ENCODE measurements around the gene DNAH12. TPM values are rescaled to one million over a fixed set of nuclear protein-coding genes. Genes with fewer than 3 reads are reported as not detected.
A peak's percentile ranks its signal among the peaks of the same experiment; 100 is the strongest.

DNAH12 gene
- total and polyA plus RNA-seq, 2 experiments from 2014 or later, result not detected

- no peaks in the 10 kb centered on the region for H3K36me3 ChIP-seq (ENCODE audit: insufficient read depth)
- no peaks in the 10 kb centered on the region for H3K36me3 Mint-ChIP-seq (ENCODE audit: low read depth)
- H3K27ac ChIP-seq (ENCODE audit: low read depth), result no peak overlapping the region
- no peaks in the 10 kb centered on the region for H3K9me3 Mint-ChIP-seq
- H2AFZ ChIP-seq, result peak overlapping the region; percentile 84
- H3K27ac Mint-ChIP-seq, result no peak overlapping the region
- no peaks in the 10 kb centered on the region for H3K9me2 ChIP-seq (ENCODE audit: insufficient read depth)
- TF ChIP-seq NANOG (IDR thresholded peaks at IDR 0.05; ENCODE audit: borderline replicate concordance), result no peak
- TF ChIP-seq, protein P1, sequence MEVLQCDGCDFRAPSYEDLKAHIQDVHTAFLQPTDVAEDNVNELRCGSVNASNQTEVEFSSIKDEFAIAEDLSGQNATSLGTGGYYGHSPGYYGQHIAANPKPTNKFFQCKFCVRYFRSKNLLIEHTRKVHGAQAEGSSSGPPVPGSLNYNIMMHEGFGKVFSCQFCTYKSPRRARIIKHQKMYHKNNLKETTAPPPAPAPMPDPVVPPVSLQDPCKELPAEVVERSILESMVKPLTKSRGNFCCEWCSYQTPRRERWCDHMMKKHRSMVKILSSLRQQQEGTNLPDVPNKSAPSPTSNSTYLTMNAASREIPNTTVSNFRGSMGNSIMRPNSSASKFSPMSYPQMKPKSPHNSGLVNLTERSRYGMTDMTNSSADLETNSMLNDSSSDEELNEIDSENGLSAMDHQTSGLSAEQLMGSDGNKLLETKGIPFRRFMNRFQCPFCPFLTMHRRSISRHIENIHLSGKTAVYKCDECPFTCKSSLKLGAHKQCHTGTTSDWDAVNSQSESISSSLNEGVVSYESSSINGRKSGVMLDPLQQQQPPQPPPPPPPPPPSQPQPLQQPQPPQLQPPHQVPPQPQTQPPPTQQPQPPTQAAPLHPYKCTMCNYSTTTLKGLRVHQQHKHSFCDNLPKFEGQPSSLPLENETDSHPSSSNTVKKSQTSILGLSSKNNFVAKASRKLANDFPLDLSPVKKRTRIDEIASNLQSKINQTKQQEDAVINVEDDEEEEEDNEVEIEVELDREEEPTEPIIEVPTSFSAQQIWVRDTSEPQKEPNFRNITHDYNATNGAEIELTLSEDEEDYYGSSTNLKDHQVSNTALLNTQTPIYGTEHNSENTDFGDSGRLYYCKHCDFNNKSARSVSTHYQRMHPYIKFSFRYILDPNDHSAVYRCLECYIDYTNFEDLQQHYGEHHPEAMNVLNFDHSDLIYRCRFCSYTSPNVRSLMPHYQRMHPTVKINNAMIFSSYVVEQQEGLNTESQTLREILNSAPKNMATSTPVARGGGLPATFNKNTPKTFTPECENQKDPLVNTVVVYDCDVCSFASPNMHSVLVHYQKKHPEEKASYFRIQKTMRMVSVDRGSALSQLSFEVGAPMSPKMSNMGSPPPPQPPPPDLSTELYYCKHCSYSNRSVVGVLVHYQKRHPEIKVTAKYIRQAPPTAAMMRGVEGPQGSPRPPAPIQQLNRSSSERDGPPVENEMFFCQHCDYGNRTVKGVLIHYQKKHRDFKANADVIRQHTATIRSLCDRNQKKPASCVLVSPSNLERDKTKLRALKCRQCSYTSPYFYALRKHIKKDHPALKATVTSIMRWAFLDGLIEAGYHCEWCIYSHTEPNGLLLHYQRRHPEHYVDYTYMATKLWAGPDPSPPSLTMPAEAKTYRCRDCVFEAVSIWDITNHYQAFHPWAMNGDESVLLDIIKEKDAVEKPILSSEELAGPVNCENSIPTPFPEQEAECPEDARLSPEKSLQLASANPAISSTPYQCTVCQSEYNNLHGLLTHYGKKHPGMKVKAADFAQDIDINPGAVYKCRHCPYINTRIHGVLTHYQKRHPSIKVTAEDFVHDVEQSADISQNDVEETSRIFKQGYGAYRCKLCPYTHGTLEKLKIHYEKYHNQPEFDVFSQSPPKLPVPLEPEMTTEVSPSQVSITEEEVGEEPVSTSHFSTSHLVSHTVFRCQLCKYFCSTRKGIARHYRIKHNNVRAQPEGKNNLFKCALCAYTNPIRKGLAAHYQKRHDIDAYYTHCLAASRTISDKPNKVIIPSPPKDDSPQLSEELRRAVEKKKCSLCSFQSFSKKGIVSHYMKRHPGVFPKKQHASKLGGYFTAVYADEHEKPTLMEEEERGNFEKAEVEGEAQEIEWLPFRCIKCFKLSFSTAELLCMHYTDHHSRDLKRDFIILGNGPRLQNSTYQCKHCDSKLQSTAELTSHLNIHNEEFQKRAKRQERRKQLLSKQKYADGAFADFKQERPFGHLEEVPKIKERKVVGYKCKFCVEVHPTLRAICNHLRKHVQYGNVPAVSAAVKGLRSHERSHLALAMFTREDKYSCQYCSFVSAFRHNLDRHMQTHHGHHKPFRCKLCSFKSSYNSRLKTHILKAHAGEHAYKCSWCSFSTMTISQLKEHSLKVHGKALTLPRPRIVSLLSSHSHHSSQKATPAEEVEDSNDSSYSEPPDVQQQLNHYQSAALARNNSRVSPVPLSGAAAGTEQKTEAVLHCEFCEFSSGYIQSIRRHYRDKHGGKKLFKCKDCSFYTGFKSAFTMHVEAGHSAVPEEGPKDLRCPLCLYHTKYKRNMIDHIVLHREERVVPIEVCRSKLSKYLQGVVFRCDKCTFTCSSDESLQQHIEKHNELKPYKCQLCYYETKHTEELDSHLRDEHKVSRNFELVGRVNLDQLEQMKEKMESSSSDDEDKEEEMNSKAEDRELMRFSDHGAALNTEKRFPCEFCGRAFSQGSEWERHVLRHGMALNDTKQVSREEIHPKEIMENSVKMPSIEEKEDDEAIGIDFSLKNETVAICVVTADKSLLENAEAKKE (CRISPR knock-in tag; IDR thresholded peaks at IDR 0.05), result no peak
- no peak for TF ChIP-seq STAT1 (IDR thresholded peaks at IDR 0.05; ENCODE audit: unreplicated experiment)
- no peak for TF ChIP-seq JUNB (IDR thresholded peaks at IDR 0.05; ENCODE audit: unreplicated experiment)
- H3K4me3 Mint-ChIP-seq, result no peak overlapping the region
- H3K27me3 Mint-ChIP-seq (ENCODE audit: insufficient read depth, low read depth, poor library complexity), result no peaks in the 10 kb centered on the region
- peaks cover 3% of the 10 kb centered on the region; the same call in 1 of the 2 replicates for H3K4me1 ChIP-seq (ENCODE audit: insufficient read depth)
- ATAC-seq (no peak), DNase-seq (ENCODE audit: low spot score) (no peak)
- peaks cover 8% of the 10 kb centered on the region; the same call in 2 of the 3 replicates for H3K4me1 Mint-ChIP-seq
- H3K4me3 ChIP-seq, result no peak overlapping the region
- no peaks in the 10 kb centered on the region for H3K79me2 ChIP-seq (replicated peaks; ENCODE audit: insufficient read depth)
- H3K4me2 ChIP-seq, result no peak overlapping the region
- no peaks in the 10 kb centered on the region for H3F3A ChIP-seq (replicated peaks; ENCODE audit: low read depth)
- H4K20me1 ChIP-seq (replicated peaks; ENCODE audit: insufficient read depth), result no peaks in the 10 kb centered on the region
- no peaks in the 10 kb centered on the region for H3K27me3 ChIP-seq (ENCODE audit: insufficient read depth)
These were observed 160.7 kb downstream of the DNAH12 start for GRCh38 chr3:57383406-57383805.

DNA sequence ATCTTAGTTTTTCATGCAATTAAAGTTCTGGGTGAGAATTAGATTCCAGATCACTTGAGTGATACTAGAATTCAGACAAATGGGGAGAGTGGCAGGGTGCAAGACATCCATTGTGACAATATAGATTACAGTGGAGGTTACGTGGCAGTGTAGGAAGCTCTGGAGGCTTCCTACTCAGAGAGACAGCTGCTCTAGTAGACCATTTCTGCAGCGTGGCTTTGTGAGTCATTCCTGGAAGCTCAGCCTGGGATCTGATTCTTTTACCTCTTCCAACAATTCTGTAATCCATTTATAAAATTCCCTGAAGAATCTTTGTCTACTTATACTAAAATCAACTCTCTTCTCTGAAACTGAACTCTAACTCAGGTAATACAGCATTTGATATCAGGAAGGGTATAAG lies 161.2 kb downstream of the DNAH12 start:
- Histone ChIP-seq H3K4me1 (ENCODE audit: insufficient read depth) (peaks cover 6% of the 10 kb centered on the region), H3K27me3 (ENCODE audit: insufficient read depth) (no peaks in the 10 kb centered on the region), H3K9me2 (ENCODE audit: insufficient read depth) (no peaks in the 10 kb centered on the region), H3K79me2 (replicated peaks; ENCODE audit: insufficient read depth) (no peaks in the 10 kb centered on the region), H3K36me3 (ENCODE audit: insufficient read depth) (no peaks in the 10 kb centered on the region), H2AFZ (peak overlapping the region; percentile 84), H3K4me2 (no peak overlapping the region), H3K27ac (ENCODE audit: low read depth) (no peak overlapping the region), H3F3A (replicated peaks; ENCODE audit: low read depth) (no peaks in the 10 kb centered on the region), H3K4me3 (no peak overlapping the region), H4K20me1 (replicated peaks; ENCODE audit: insufficient read depth) (no peaks in the 10 kb centered on the region)
- H3K36me3 Mint-ChIP-seq (ENCODE audit: low read depth), result no peaks in the 10 kb centered on the region
- DNase-seq (ENCODE audit: low spot score) (no peak), ATAC-seq (no peak)
- no peaks in the 10 kb centered on the region for H3K9me3 Mint-ChIP-seq
- H3K27me3 Mint-ChIP-seq (ENCODE audit: insufficient read depth, low read depth, poor library complexity), result no peaks in the 10 kb centered on the region
- peaks cover 12% of the 10 kb centered on the region for H3K4me1 Mint-ChIP-seq
- no peak overlapping the region for H3K4me3 Mint-ChIP-seq
- no peak overlapping the region for H3K27ac Mint-ChIP-seq
- TF ChIP-seq EZH2phosphoT487 (IDR thresholded peaks at IDR 0.05; ENCODE audit: unreplicated experiment) (no peak), CTCF (conservative IDR thresholded peaks at IDR 0.05; ENCODE audit: low read depth in 2 of 2) (no peak), EZH2 (IDR thresholded peaks at IDR 0.05; ENCODE audit: low read depth, unreplicated experiment) (no peak), JUNB (IDR thresholded peaks at IDR 0.05; ENCODE audit: unreplicated experiment) (no peak), ZNF331 (CRISPR knock-in tag; IDR thresholded peaks at IDR 0.05; ENCODE audit: low read depth) (no peak), ZNF114 (CRISPR knock-in tag; IDR thresholded peaks at IDR 0.05) (no peak), POLR2AphosphoS5 (IDR thresholded peaks at IDR 0.05; ENCODE audit: low read depth) (no peak), NANOG (IDR thresholded peaks at IDR 0.05; ENCODE audit: borderline replicate concordance) (no peak), CREB1 (CRISPR knock-in tag; IDR thresholded peaks at IDR 0.05; ENCODE audit: low read depth) (no peak)
- TF ChIP-seq, protein P2, sequence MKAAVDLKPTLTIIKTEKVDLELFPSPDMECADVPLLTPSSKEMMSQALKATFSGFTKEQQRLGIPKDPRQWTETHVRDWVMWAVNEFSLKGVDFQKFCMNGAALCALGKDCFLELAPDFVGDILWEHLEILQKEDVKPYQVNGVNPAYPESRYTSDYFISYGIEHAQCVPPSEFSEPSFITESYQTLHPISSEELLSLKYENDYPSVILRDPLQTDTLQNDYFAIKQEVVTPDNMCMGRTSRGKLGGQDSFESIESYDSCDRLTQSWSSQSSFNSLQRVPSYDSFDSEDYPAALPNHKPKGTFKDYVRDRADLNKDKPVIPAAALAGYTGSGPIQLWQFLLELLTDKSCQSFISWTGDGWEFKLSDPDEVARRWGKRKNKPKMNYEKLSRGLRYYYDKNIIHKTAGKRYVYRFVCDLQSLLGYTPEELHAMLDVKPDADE (IDR thresholded peaks at IDR 0.05), result no peak

Measured in GM23338 (cell line).